Camera-type eye (tissue), 1 donor: ENCODE measurements around the gene RPL7L1. TPM values are rescaled to one million over a fixed set of nuclear protein-coding genes. Genes with fewer than 3 reads are reported as not detected.

Source experiments
- total RNA-seq: library from RNA; depleted of rRNA; stranded (reverse); fragments of >200 nt; gene quantifications from one replicate; pipeline ENCODE4 v1.2.3, GENCODE V29; 2014

Gene RPL7L1
- total RNA-seq: 115 TPM

GRCh38 chr6:42879372-42880239 is at the start of gene RPL7L1:
RPL7L1 (plus strand) TSS chr6:42879616; CDS start chr6:42879911, 295 bp downstream.

DNA sequence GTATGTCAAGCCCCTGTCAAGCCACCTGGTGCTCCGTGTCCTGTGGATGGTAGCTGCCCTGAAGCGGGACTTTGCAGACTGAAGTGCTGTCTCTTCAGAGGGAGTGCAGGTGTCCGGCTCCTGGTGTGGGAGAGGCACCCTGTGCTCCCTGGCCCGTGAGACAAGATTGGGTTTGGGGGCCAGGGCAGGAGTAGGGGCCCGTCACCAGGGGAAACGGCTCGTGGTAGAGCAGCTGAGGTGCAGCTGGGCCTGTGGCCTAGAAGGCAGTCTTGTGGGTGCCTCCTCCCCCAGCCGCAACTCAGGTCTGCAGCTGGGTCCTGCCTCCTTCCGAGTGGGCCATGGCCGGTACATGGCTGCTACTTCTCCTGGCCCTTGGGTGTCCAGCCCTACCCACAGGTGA is 36.3 kb downstream of the RPL7L1 start, which contains the start of gene PTCRA:
Gene PTCRA (plus strand): TSS at position 322 of the 400 bp plus-strand sequence. CDS start 17 bp downstream, at position 339.

GRCh38 chr6:42928986-42929820 is 49.8 kb downstream of the RPL7L1 start, which contains the start of gene CNPY3:
CNPY3 (plus strand) TSS chr6:42929480; CDS start chr6:42929571, 91 bp downstream.

Other genes starting within 250 kb of the RPL7L1 start
- 147 TPM for gene PRPH2, start 157.0 kb upstream of the RPL7L1 start, total RNA-seq
- 65.2 TPM for gene TBCC, start 133.5 kb upstream of the RPL7L1 start, total RNA-seq
- gene BICRAL, start 97.6 kb upstream of the RPL7L1 start, total RNA-seq: 32.9 TPM
- not detected for gene PTCRA, start 36.4 kb downstream of the RPL7L1 start, total RNA-seq
- 39.6 TPM for gene CNPY3, start 49.9 kb downstream of the RPL7L1 start, total RNA-seq
- gene GNMT, start 81.1 kb downstream of the RPL7L1 start, total RNA-seq: not detected
- gene PEX6, start 99.6 kb downstream of the RPL7L1 start, total RNA-seq: 29.6 TPM
- 31.1 TPM for gene PPP2R5D, start 105.0 kb downstream of the RPL7L1 start, total RNA-seq
- 37.6 TPM for gene MEA1, start 134.3 kb downstream of the RPL7L1 start, total RNA-seq
- gene KLHDC3, start 134.6 kb downstream of the RPL7L1 start, total RNA-seq: 128 TPM
- 44.5 TPM for gene RRP36, start 142.0 kb downstream of the RPL7L1 start, total RNA-seq
- 33.0 TPM for gene CUL7, start 174.2 kb downstream of the RPL7L1 start, total RNA-seq
- 17.3 TPM for gene MRPL2, start 179.8 kb downstream of the RPL7L1 start, total RNA-seq
- gene KLC4, start 180.0 kb downstream of the RPL7L1 start, total RNA-seq: 63.3 TPM
- gene PTK7, start 196.7 kb downstream of the RPL7L1 start, total RNA-seq: 76.4 TPM